HepG2 (cell line): ENCODE measurements around the gene WSCD2.

Experiments used
- FOXP1 ChIP-seq, 2 experiments: fragments of 450-650 bp in 1 of 2; IDR thresholded peaks; 2 replicates each; pipeline ENCODE4 v1.6.1; 2017 to 2018; ENCODE audit warnings: antibody characterized with exemption in 1 of 2
- GABPB1 ChIP-seq: IDR thresholded peaks from 2 replicates; pipeline ENCODE4 v1.6.1; 2016; ENCODE audit warnings: mild to moderate bottlenecking, missing genetic modification reagents, moderate library complexity, missing compliant biosample characterization
- SMAD1 ChIP-seq: sonication (generic); formaldehyde crosslinking; IDR thresholded peaks from 2 replicates; pipeline ENCODE4 v1.4.0; 2020; ENCODE audit warnings: missing genetic modification reagents, low read depth, mild to moderate bottlenecking, borderline replicate concordance
- ZNF124 ChIP-seq: sonication (generic); formaldehyde crosslinking; IDR thresholded peaks from 2 replicates; pipeline ENCODE4 v1.4.0; 2020; ENCODE audit warnings: missing genetic modification reagents
- ZNF569 ChIP-seq: sonication (generic); formaldehyde crosslinking; IDR thresholded peaks from 2 replicates; pipeline ENCODE4 v1.5.0; 2020; ENCODE audit warnings: mild to moderate bottlenecking, missing genetic modification reagents, moderate library complexity, borderline replicate concordance
- TF ChIP-seq, protein P1 (sequence below): sonication (generic); formaldehyde crosslinking; IDR thresholded peaks from 2 replicates; pipeline ENCODE4 v1.5.0; 2020; ENCODE audit warnings: mild to moderate bottlenecking, missing genetic modification reagents, moderate library complexity
- TF ChIP-seq, protein P2 (sequence below): sonication (generic); formaldehyde crosslinking; IDR thresholded peaks from 2 replicates; pipeline ENCODE4 v1.8.1; 2023; ENCODE audit warnings: mild to moderate bottlenecking, missing genetic modification reagents, borderline replicate concordance
- TF ChIP-seq, protein P3 (sequence below): IDR thresholded peaks from 2 replicates; pipeline ENCODE4 v1.6.1; 2012; ENCODE audit warnings: inconsistent platforms

DNA sequence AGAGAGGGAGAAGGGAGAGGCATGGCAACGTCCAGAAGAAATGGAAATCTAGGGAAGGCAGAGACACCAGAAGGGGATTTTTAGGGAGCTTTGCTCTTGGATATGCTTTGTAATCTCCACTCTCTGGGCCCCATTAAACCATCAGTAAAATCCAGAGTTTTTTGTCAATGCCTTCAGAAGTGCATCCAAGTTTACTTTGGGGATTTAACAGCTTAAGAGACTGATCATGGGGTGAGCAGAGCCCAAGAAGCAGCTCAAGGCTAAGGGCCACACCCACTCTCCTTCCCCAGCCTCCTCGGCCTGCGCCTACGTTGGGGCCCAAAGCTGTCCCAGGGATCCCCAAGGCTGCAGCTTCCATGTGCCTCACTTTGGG, 37.4 kb upstream of the WSCD2 start:
- TF ChIP-seq ZNF569 (CRISPR knock-in tag), result no peak
- TF ChIP-seq SMAD1 (CRISPR knock-in tag), result no peak
- TF ChIP-seq FOXP1 (IDR thresholded peaks at IDR 0.05), result no peak
- TF ChIP-seq FOXP1 (CRISPR knock-in tag; IDR thresholded peaks at IDR 0.05), result no peak
- no peak for TF ChIP-seq GABPB1
- TF ChIP-seq, protein P1, sequence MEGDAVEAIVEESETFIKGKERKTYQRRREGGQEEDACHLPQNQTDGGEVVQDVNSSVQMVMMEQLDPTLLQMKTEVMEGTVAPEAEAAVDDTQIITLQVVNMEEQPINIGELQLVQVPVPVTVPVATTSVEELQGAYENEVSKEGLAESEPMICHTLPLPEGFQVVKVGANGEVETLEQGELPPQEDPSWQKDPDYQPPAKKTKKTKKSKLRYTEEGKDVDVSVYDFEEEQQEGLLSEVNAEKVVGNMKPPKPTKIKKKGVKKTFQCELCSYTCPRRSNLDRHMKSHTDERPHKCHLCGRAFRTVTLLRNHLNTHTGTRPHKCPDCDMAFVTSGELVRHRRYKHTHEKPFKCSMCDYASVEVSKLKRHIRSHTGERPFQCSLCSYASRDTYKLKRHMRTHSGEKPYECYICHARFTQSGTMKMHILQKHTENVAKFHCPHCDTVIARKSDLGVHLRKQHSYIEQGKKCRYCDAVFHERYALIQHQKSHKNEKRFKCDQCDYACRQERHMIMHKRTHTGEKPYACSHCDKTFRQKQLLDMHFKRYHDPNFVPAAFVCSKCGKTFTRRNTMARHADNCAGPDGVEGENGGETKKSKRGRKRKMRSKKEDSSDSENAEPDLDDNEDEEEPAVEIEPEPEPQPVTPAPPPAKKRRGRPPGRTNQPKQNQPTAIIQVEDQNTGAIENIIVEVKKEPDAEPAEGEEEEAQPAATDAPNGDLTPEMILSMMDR (CRISPR knock-in tag), result no peak
- TF ChIP-seq, protein P2, sequence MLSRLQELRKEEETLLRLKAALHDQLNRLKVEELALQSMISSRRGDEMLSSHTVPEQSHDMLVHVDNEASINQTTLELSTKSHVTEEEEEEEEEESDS, result no peak
- TF ChIP-seq, protein P3, sequence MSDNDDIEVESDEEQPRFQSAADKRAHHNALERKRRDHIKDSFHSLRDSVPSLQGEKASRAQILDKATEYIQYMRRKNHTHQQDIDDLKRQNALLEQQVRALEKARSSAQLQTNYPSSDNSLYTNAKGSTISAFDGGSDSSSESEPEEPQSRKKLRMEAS, result no peak
- TF ChIP-seq ZNF124, result no peak
